22Rv1 (cell line): ENCODE data around the gene H6PD.

Experiments used
- CTCF ChIP-seq: fragments of 450-650 bp; IDR thresholded peaks from 2 replicates; pipeline ENCODE4 v1.5.1; 2017; ENCODE audit warnings: mild to moderate bottlenecking
- ZFX ChIP-seq: fragments of 450-650 bp; IDR thresholded peaks from 2 replicates; pipeline ENCODE4 v1.6.1; 2017; ENCODE audit warnings: antibody characterized with exemption, borderline replicate concordance

DNA sequence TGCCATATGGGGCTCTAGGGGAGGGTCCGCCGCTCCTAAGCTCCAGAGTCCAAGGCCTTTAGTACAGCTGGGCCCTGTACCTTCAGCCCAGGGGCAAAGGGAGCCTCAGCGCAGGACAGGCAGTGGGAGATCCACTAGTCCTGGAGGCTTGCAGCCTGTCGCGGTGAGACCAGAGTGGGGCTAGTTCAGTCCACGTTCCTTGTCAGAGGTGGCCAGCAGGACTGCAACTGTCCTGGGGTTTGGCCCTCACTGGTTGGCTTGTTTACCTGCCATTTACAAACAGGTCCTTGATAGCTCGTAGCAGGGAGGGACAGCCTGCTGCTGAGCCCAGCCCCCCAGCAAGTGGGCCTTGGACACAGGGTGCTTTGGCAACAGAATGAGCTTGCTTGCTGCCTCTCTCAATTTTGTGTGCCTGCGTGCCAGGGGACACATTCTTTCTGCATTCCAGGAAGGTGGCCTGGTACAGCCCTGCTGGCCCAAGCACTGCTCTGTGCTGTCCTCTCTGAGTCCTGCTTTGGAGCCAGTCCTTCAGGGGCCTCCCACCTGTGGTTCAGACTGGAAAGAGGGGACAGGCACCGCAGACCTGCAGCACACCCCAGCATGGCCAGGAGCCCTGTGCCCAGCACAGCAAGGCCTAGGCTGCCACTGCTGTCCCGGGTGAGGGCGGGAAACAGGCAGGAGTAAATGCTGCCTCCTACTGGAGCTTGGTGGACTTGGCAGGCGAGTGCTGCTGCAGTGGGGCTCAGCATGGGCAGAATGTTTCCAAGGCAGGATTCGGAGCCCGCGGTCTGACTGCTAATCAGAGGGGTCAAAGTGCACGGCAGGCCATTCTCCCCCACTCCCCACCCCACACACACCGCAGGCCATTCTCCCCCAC is 15.2 kb downstream of the H6PD start:
- TF ChIP-seq CTCF = peak; percentile 60
- no peak for TF ChIP-seq ZFX
